PC-3 (cell line): ENCODE data around the gene ZMYND15. TPM values are rescaled to one million over a fixed set of nuclear protein-coding genes. Genes with fewer than 3 reads are reported as not detected.
A peak's percentile ranks its signal among the peaks of the same experiment; 100 is the strongest.

Experiments used
- ATAC-seq: fragments of 200-7000 bp; cut with Tn5 transposase; 2 replicates; pipeline ENCODE4 v1.9.1; 2020; ENCODE audit warnings: mild to moderate bottlenecking, moderate library complexity
- BruUV-seq: library from RNA; stranded (reverse); fragments of 400-500 nt; replicated peaks from 2 replicates; lab custom pipeline; 2021; lab: Mats Ljungman, UMichigan
- CTCF ChIA-PET: fragments of 300-600 bp; sonication (Branson Sonifier 250); formaldehyde crosslinking; loops from one replicate; lab custom pipeline; 2022; ENCODE audit warnings: antibody characterized with exemption; lab: Charles Lee
- POLR2A ChIA-PET: fragments of 300-600 bp; sonication (Branson Sonifier 250); formaldehyde crosslinking; loops from one replicate; lab custom pipeline; 2022; ENCODE audit warnings: antibody characterized with exemption; ENCODE audit not compliant: unreplicated experiment; lab: Charles Lee
- DNase-seq: peaks from one replicate; pipeline ENCODE4 v3.0.0-alpha.2; 2015
- H2AFZ ChIP-seq: fragments of 300-600 bp; sonication (generic); 2 replicates; pipeline ENCODE4 v1.6.0; 2016; ENCODE audit warnings: antibody characterized with exemption, low read length
- H3F3A ChIP-seq: fragments of 300-600 bp; sonication (generic); one replicate; pipeline ENCODE4 v1.6.0; 2017; ENCODE audit warnings: antibody characterized with exemption, low read length, control low read depth, mild to moderate bottlenecking; ENCODE audit not compliant: unreplicated experiment
- H3K27ac ChIP-seq: fragments of 300-600 bp; sonication (generic); 2 replicates; pipeline ENCODE4 v1.5.1; 2016; ENCODE audit warnings: mild to moderate bottlenecking, low read length
- H3K27me3 ChIP-seq: fragments of 300-600 bp; sonication (generic); 2 replicates; pipeline ENCODE4 v1.6.1; 2016; ENCODE audit warnings: low read length, mixed read lengths
- H3K36me3 ChIP-seq: fragments of 300-600 bp; sonication (generic); 2 replicates; pipeline ENCODE4 v1.6.1; 2016; ENCODE audit warnings: low read depth, mixed run types, low read length, mixed read lengths
- H3K4me1 ChIP-seq: fragments of 300-600 bp; sonication (generic); 2 replicates; pipeline ENCODE4 v1.5.1; 2016; ENCODE audit warnings: low read length; ENCODE audit not compliant: insufficient read depth
- H3K4me2 ChIP-seq: fragments of 300-600 bp; sonication (generic); 2 replicates; pipeline ENCODE4 v1.6.0; 2016; ENCODE audit warnings: low read length
- H3K4me3 ChIP-seq: fragments of 300-600 bp; sonication (generic); 2 replicates; pipeline ENCODE4 v1.5.1; 2016; ENCODE audit warnings: mild to moderate bottlenecking, low read length, mixed read lengths
- H3K79me2 ChIP-seq: fragments of 300-600 bp; sonication (generic); 2 replicates; pipeline ENCODE4 v1.6.1; 2017; ENCODE audit warnings: low read length, mixed read lengths
- H3K9ac ChIP-seq: fragments of 300-600 bp; sonication (generic); 2 replicates; pipeline ENCODE4 v1.6.0; 2016; ENCODE audit warnings: mild to moderate bottlenecking, low read length
- H3K9me2 ChIP-seq: fragments of 300-600 bp; sonication (generic); replicated peaks from 2 replicates; pipeline ENCODE4 v1.6.1; 2016; ENCODE audit warnings: mixed run types, low read length, mixed read lengths
- H3K9me3 ChIP-seq: fragments of 300-600 bp; sonication (generic); 2 replicates; pipeline ENCODE4 v1.6.1; 2016; ENCODE audit warnings: low read length, mixed read lengths
- H4K20me1 ChIP-seq: fragments of 300-600 bp; sonication (generic); 2 replicates; pipeline ENCODE4 v1.6.1; 2016; ENCODE audit warnings: low read length, mixed read lengths
- CTCF ChIP-seq: fragments of 300-600 bp; sonication (generic); conservative IDR thresholded peaks from 2 replicates; pipeline ENCODE4 v1.5.1; 2017; ENCODE audit warnings: antibody characterized with exemption, low read depth, mild to moderate bottlenecking, low read length
- EZH2 ChIP-seq: fragments of 300-600 bp; sonication (generic); IDR thresholded peaks from one replicate; pipeline ENCODE4 v1.6.1; 2017; ENCODE audit warnings: antibody characterized with exemption, mild to moderate bottlenecking, low read length; ENCODE audit not compliant: unreplicated experiment
- EZH2phosphoT487 ChIP-seq: fragments of 300-600 bp; sonication (generic); IDR thresholded peaks from 2 replicates; pipeline ENCODE4 v1.6.1; 2018; ENCODE audit warnings: mild to moderate bottlenecking, antibody characterized with exemption, low read length, borderline replicate concordance
- intact Hi-C: fragments of 100-400 bp; cut with micrococcal nuclease; formaldehyde crosslinking; loops from 2 replicates; pipeline ENCODE4 v1.9.0; 2023
- total RNA-seq: library from RNA; depleted of rRNA; stranded (reverse); fragments of >200 nt; gene quantifications from 2 replicates; pipeline ENCODE4 v1.2.3, GENCODE V29; 2014

The ZMYND15 gene
- total RNA-seq, 1 experiment from 2014 or later = 0.51 TPM

DNA sequence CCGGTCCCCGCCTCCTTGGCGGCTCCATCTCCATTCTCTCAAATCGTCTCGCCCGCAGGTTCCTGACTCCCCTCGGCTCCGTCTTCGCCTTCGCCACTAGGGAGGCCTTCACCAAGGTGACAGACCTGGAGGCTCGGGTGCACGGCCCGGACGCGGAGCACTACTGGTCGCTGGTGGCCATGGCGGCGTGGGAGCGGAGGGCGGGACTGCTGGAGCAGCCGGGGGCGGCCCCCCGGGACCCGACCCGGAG is 50.0 kb downstream of the ZMYND15 start:
- Histone ChIP-seq H3K4me2 (peak overlapping the region; percentile 95), H3K9ac (peak overlapping the region; percentile 74), H3F3A (no peaks in the 10 kb centered on the region), H3K27me3 (no peaks in the 10 kb centered on the region), H3K4me3 (peak overlapping the region; percentile 89), H3K4me1 (peaks cover 16% of the 10 kb centered on the region), H3K79me2 (peaks cover 8% of the 10 kb centered on the region), H4K20me1 (no peaks in the 10 kb centered on the region), H2AFZ (peak overlapping the region; percentile 91), H3K27ac (peak overlapping the region; percentile 77), H3K9me3 (no peaks in the 10 kb centered on the region), H3K36me3 (no peaks in the 10 kb centered on the region), H3K9me2 (no peaks in the 10 kb centered on the region)
- no peak; the same call in 1 of the 2 replicates for ATAC-seq
- TF ChIP-seq EZH2phosphoT487 (no peak), CTCF (no peak), EZH2 (no peak)
- no TSS peak for BruUV-seq
- ChIA-PET CTCF (interaction anchor here (0.6 kb wide), 1 partner anchor 58 kb away, joined by 3 read pairs; the partner anchor contains the start of gene MED11), POLR2A (no interaction called here)
- intact Hi-C loops = no loop called here
- DNase-seq = no peak

- peak overlapping the region; percentile 91 for H2AFZ ChIP-seq
- H3K79me2 ChIP-seq = peaks cover 8% of the 10 kb centered on the region
- TF ChIP-seq EZH2 (no peak), EZH2phosphoT487 (no peak), CTCF (peak; percentile 59)
- H3F3A ChIP-seq = no peaks in the 10 kb centered on the region
- H3K36me3 ChIP-seq = no peaks in the 10 kb centered on the region
- no TSS peak for BruUV-seq
- peak; percentile 78 for DNase-seq
- POLR2A ChIA-PET = interaction anchor here (0.7 to 1.3 kb wide), 5 partner anchors 9 to 177 kb away, joined by 3 to 15 read pairs (median 4); partner anchors contain the start of gene SPAG7
- H3K4me3 ChIP-seq = peak overlapping the region; percentile 89
- peak; percentile 81 for ATAC-seq
- peaks cover 16% of the 10 kb centered on the region for H3K4me1 ChIP-seq
- CTCF ChIA-PET = interaction anchor here (0.6 to 1.0 kb wide), 8 partner anchors 17 to 150 kb away, joined by 3 to 8 read pairs (median 4); partner anchors contain the start of genes ARRB2, MED11, PLD2 and RNF167
- intact Hi-C loops = no loop called here
- peak overlapping the region; percentile 95 for H3K4me2 ChIP-seq
- H4K20me1 ChIP-seq = no peaks in the 10 kb centered on the region
- no peaks in the 10 kb centered on the region for H3K27me3 ChIP-seq
- peak overlapping the region; percentile 74 for H3K9ac ChIP-seq
- peak overlapping the region; percentile 77 for H3K27ac ChIP-seq
- H3K9me2 ChIP-seq = no peaks in the 10 kb centered on the region
- no peaks in the 10 kb centered on the region for H3K9me3 ChIP-seq
Measured at GRCh38 chr17:4789951-4790704, 50.5 kb downstream of the ZMYND15 start.

DNA sequence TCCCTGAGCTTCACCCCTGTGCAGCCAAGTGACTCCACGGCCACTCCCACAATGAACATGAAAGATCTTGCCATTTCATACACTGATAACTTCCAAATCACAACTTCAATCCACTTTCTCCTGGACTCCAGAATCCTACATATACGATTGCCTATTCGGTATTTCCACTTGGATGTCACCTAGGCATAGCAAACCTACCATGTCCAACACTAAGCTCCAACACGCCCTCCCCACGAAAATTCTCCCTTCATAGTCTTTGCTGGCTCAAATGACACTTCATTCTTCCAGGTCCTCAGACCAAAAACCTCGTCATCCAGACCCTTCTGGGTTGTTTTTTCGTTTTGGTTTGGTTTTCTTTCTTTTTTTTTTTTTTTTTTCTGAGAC is 51.1 kb downstream of the ZMYND15 start:
- H3F3A ChIP-seq = no peaks in the 10 kb centered on the region
- H4K20me1 ChIP-seq = no peaks in the 10 kb centered on the region
- peak overlapping the region; percentile 89 for H3K4me3 ChIP-seq
- H3K27ac ChIP-seq = peak overlapping the region; percentile 77
- TF ChIP-seq CTCF = no peak
- no peak for TF ChIP-seq EZH2
- TF ChIP-seq EZH2phosphoT487 = no peak
- H3K4me2 ChIP-seq = peak overlapping the region; percentile 95
- no peak for DNase-seq
- no peak for ATAC-seq
- no peaks in the 10 kb centered on the region for H3K27me3 ChIP-seq
- H3K4me1 ChIP-seq = peaks cover 14% of the 10 kb centered on the region
- H2AFZ ChIP-seq = peak overlapping the region; percentile 91
- ChIA-PET CTCF (interaction anchor here (0.6 to 1.0 kb wide), 7 partner anchors 16 to 149 kb away, joined by 3 to 8 read pairs (median 4); partner anchors contain the start of genes ARRB2, MED11, PLD2 and RNF167), POLR2A (interaction anchor here (0.9 to 1.3 kb wide), 2 partner anchors 9 to 177 kb away, joined by 3 to 8 read pairs; partner anchors contain the start of gene SPAG7)
- H3K79me2 ChIP-seq = peaks cover 8% of the 10 kb centered on the region
- H3K36me3 ChIP-seq = no peaks in the 10 kb centered on the region
- no peaks in the 10 kb centered on the region for H3K9me2 ChIP-seq
- no peaks in the 10 kb centered on the region for H3K9me3 ChIP-seq
- BruUV-seq = no TSS peak
- peak overlapping the region; percentile 74 for H3K9ac ChIP-seq
- intact Hi-C loops = no loop called here
